Common myeloid progenitor, CD34-positive (primary cell): Measurements from ENCODE around the gene TMEM167B.
"Not testable (repeated sequence)": the region's sequence is repeated elsewhere in the genome, so short reads cannot be mapped to it uniquely, and the experiment has no call there.

Experiments
- CTCF ChIA-PET: fragments of 350-600 bp; sonication (Branson Sonifier 250); formaldehyde crosslinking; loops from one replicate; lab custom pipeline; 2021; ENCODE audit warnings: antibody characterized with exemption; lab: Charles Lee
- POLR2A ChIA-PET: fragments of 350-600 bp; sonication (Branson Sonifier 250); formaldehyde crosslinking; loops from one replicate; lab custom pipeline; 2021; ENCODE audit warnings: antibody characterized with exemption; lab: Charles Lee
- DNase-seq, 3 donors: peaks; one replicate each; pipeline versions ENCODE4 v3.0.0 to v3.0.0-alpha.2; 2013
- H3K27ac ChIP-seq, 2 experiments: 1 replicate in 1 of 2; 2 replicates in 1 of 2; pipeline ENCODE4 v1.7.0; 2013; ENCODE audit warnings: inconsistent platforms in 2 of 2, low read length in 2 of 2, mild to moderate bottlenecking in 2 of 2, low read depth in 1 of 2, moderate library complexity in 1 of 2; ENCODE audit not compliant: severe bottlenecking in 2 of 2, insufficient read depth in 1 of 2, poor library complexity in 1 of 2
- H3K27me3 ChIP-seq, 5 experiments: replicated peaks in 2 of 5; 1 replicate in 3 of 5; 2 replicates in 2 of 5; pipeline versions ENCODE4 v1.6.1 to v1.7.0; 2013; ENCODE audit warnings: low read length in 4 of 5, mild to moderate bottlenecking in 2 of 5, moderate library complexity in 2 of 5, inconsistent platforms in 1 of 5; ENCODE audit not compliant: insufficient read depth in 5 of 5, control insufficient read depth in 4 of 5
- H3K36me3 ChIP-seq, 4 experiments: 1 replicate in 2 of 4; 2 replicates in 2 of 4; pipeline versions ENCODE4 v1.6.1 to v1.7.0; 2013; ENCODE audit warnings: low read length in 3 of 4, control low read depth in 1 of 4, mild to moderate bottlenecking in 1 of 4; ENCODE audit not compliant: control insufficient read depth in 4 of 4, insufficient read depth in 4 of 4
- H3K4me1 ChIP-seq, 4 experiments: 1 replicate in 3 of 4; 2 replicates in 1 of 4; pipeline versions ENCODE4 v1.6.1 to v1.7.1; 2013; ENCODE audit warnings: low read length in 3 of 4, mild to moderate bottlenecking in 3 of 4, control low read depth in 1 of 4, inconsistent platforms in 1 of 4, moderate library complexity in 1 of 4; ENCODE audit not compliant: control insufficient read depth in 4 of 4, insufficient read depth in 4 of 4; ENCODE audit errors: control extremely low read depth in 1 of 4
- H3K4me3 ChIP-seq, 7 experiments: 1 replicate in 4 of 7; 2 replicates in 3 of 7; pipeline versions ENCODE4 v1.5.1 to v1.7.0; 2013; ENCODE audit warnings: mild to moderate bottlenecking in 7 of 7, low read length in 6 of 7, moderate library complexity in 6 of 7, inconsistent platforms in 2 of 7, low read depth in 2 of 7, control low read depth in 1 of 7; ENCODE audit not compliant: insufficient read depth in 4 of 7, control insufficient read depth in 1 of 7; ENCODE audit errors: extremely low read depth in 1 of 7
- H3K9me3 ChIP-seq, 5 experiments: 1 replicate in 4 of 5; 2 replicates in 1 of 5; pipeline versions ENCODE4 v1.6.1 to v1.7.1; 2013; ENCODE audit warnings: low read length in 4 of 5, mild to moderate bottlenecking in 2 of 5, inconsistent platforms in 1 of 5, low read depth in 1 of 5, moderate library complexity in 1 of 5; ENCODE audit not compliant: control insufficient read depth in 4 of 5, insufficient read depth in 2 of 5; ENCODE audit errors: control extremely low read depth in 1 of 5
- WGBS: methylation state at CpG from one replicate; pipeline ENCODE4 v1.1.5; 2013; ENCODE audit not compliant: insufficient coverage; 5-methylcytosine and 5-hydroxymethylcytosine counted together

Gene TMEM167B

GRCh38 chr1:109048335-109048734, 42.2 kb upstream of the TMEM167B start:
- Histone ChIP-seq H3K9me3 (no peaks in the 10 kb centered on the region), H3K4me3 (no peak overlapping the region), H3K4me1 (no peaks in the 10 kb centered on the region), H3K36me3 (no peaks in the 10 kb centered on the region), H3K27ac (no peak overlapping the region), H3K27me3 (no peaks in the 10 kb centered on the region)
- ChIA-PET POLR2A (no interaction called here), CTCF (interaction anchor here (1.3 to 2.2 kb wide), 3 partner anchors 13 to 21 kb away, joined by 3 to 6 read pairs (median 5); no protein-coding TSS in a partner anchor)
- WGBS, result 19% methylated on average over 2 of the region's 2 CpGs
- no peak for DNase-seq

GRCh38 chr1:109050228-109050995, 40.2 kb upstream of the TMEM167B start:
- H3K4me3 ChIP-seq, result no peak overlapping the region
- H3K4me1 ChIP-seq, result no peaks in the 10 kb centered on the region
- no peaks in the 10 kb centered on the region for H3K9me3 ChIP-seq
- H3K27ac ChIP-seq, result no peak overlapping the region
- CTCF ChIA-PET, result interaction anchor here (2.2 kb wide), 1 partner anchor 11 kb away, joined by 6 read pairs; no protein-coding TSS in a partner anchor
- POLR2A ChIA-PET, result no interaction called here
- DNase-seq, result no peak
- 89% methylated on average over 6 of the region's 7 CpGs for WGBS
- no peaks in the 10 kb centered on the region for H3K27me3 ChIP-seq
- no peaks in the 10 kb centered on the region for H3K36me3 ChIP-seq

- 94% methylated on average over 3 of the region's 3 CpGs for WGBS
- CTCF ChIA-PET, result interaction anchor here (0.6 kb wide), 1 partner anchor 27 kb away, joined by 3 read pairs; no protein-coding TSS in a partner anchor
- H3K9me3 ChIP-seq, H3K36me3 ChIP-seq, H3K4me1 ChIP-seq, H3K27me3 ChIP-seq, H3K4me3 ChIP-seq, H3K27ac ChIP-seq, DNase-seq, POLR2A ChIA-PET: not testable (repeated sequence)
These were observed 38.4 kb upstream of the TMEM167B start for GRCh38 chr1:109052145-109052544.

- WGBS, result 100% methylated on average over 3 of the region's 3 CpGs
- no peak for DNase-seq
- no peaks in the 10 kb centered on the region for H3K36me3 ChIP-seq
- no peak overlapping the region for H3K4me3 ChIP-seq
- CTCF ChIA-PET, result no interaction called here
- H3K4me1 ChIP-seq, result no peaks in the 10 kb centered on the region
- H3K9me3 ChIP-seq, result no peaks in the 10 kb centered on the region
- POLR2A ChIA-PET, result no interaction called here
- no peaks in the 10 kb centered on the region for H3K27me3 ChIP-seq
- no peak overlapping the region for H3K27ac ChIP-seq
These were observed 34.5 kb upstream of the TMEM167B start for GRCh38 chr1:109056064-109056463.

GRCh38 chr1:109059026-109059425, 31.5 kb upstream of the TMEM167B start:
- Histone ChIP-seq H3K4me1 (no peaks in the 10 kb centered on the region), H3K4me3 (no peak overlapping the region), H3K36me3 (peaks cover 0 to 5% (median 2%) of the 10 kb centered on the region in 4 experiments), H3K27me3 (no peaks in the 10 kb centered on the region), H3K9me3 (no peaks in the 10 kb centered on the region), H3K27ac (no peak overlapping the region)
- DNase-seq, result no peak
- ChIA-PET CTCF (interaction anchor here (1.2 kb wide), 1 partner anchor 53 kb away, joined by 4 read pairs; no protein-coding TSS in a partner anchor), POLR2A (no interaction called here)

- no peaks in the 10 kb centered on the region for H3K27me3 ChIP-seq
- H3K4me1 ChIP-seq, result no peaks in the 10 kb centered on the region
- no peak overlapping the region for H3K27ac ChIP-seq
- H3K4me3 ChIP-seq, result no peak overlapping the region
- H3K9me3 ChIP-seq, result no peaks in the 10 kb centered on the region
- POLR2A ChIA-PET, result interaction anchor here (0.6 kb wide), 1 partner anchor 108 kb away, joined by 3 read pairs; no protein-coding TSS in a partner anchor
- WGBS, result 86% methylated on average over 2 of the region's 7 CpGs
- no peak for DNase-seq
- CTCF ChIA-PET, result interaction anchor here (1.6 to 3.0 kb wide), 3 partner anchors 9 to 35 kb away, joined by 4 to 6 read pairs (median 4); no protein-coding TSS in a partner anchor
- peaks cover 2 to 13% (median 10%) of the 10 kb centered on the region in 4 experiments for H3K36me3 ChIP-seq
These were observed 29.9 kb upstream of the TMEM167B start for GRCh38 chr1:109060707-109061106.

- 100% methylated on average over 2 of the region's 4 CpGs for WGBS
- POLR2A ChIA-PET, result no interaction called here
- H3K36me3 ChIP-seq, result peaks cover 2 to 14% (median 11%) of the 10 kb centered on the region in 4 experiments
- H3K4me1 ChIP-seq, result no peaks in the 10 kb centered on the region
- DNase-seq, result no peak
- CTCF ChIA-PET, result interaction anchor here (1.6 to 3.0 kb wide), 3 partner anchors 9 to 35 kb away, joined by 4 to 6 read pairs (median 4); no protein-coding TSS in a partner anchor
- no peak overlapping the region for H3K27ac ChIP-seq
- H3K9me3 ChIP-seq, result no peaks in the 10 kb centered on the region
- H3K27me3 ChIP-seq, result no peaks in the 10 kb centered on the region
- H3K4me3 ChIP-seq, result no peak overlapping the region
These were observed 29.4 kb upstream of the TMEM167B start for GRCh38 chr1:109061183-109061582.
